GM19324 (cell line): Measurements from ENCODE around the gene SLC16A1.
"Not testable (repeated sequence)": the region's sequence is repeated elsewhere in the genome, so short reads cannot be mapped to it uniquely, and the experiment has no call there.

Experiments
- ATAC-seq: cut with Tn5 transposase; IDR thresholded peaks from one replicate; pipeline ENCODE4 v1.9.1; 2021; ENCODE audit warnings: mild to moderate bottlenecking, moderate library complexity; ENCODE audit not compliant: unreplicated experiment, low FRiP score

Gene SLC16A1

DNA sequence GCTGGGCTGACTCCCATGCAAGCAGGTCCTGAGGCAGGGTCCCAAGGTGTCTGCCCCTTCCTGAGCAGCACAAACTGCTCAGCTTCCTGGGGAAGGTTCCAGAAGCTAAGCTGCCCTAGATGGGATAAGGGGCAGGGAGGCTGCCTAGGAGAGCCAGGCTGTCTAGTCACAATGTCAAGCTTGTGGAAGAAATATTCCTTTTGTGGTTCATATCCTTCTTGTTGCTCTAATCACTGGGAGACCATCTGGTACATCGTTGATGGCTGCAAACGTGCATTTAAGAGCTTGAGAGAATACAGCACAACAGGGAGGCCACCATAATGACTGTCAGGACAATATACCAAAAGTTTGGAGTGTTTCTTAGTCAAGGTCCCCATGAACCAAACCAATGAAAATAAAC is 67.4 kb downstream of the SLC16A1 start:
- ATAC-seq: no peak

DNA sequence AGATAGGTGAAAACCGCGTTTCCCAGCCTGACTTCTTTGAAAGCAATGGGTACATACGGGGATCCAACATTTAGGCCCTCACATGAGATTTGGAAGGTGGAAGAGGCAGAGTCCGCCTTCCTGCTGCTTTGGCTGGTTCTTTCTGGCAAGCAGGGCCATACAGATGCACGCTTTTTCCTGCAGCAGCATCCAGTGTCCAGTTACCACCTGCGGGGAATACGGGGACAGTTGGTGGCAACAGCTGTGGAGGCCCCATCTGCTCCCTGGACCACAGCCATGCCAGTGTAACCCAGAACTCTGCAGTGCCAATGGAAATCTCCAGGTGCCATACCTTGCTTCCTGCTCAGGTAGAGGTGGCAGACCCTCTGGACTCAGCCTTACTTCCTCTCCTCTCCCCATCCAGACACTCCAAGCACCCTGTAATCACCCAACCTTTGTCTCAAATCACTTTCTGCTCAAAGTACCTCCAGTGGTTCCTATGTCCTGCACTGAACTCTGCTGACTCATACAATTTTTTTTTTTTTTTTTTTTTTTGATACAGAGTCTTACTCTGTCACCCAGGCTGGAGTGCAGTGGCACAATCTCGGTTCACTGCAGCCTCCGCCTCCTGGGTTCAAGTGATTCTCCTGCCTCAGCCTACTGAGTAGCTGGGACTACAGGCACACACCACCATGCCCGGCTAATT is 68.3 kb downstream of the SLC16A1 start:
- no peak for ATAC-seq

DNA sequence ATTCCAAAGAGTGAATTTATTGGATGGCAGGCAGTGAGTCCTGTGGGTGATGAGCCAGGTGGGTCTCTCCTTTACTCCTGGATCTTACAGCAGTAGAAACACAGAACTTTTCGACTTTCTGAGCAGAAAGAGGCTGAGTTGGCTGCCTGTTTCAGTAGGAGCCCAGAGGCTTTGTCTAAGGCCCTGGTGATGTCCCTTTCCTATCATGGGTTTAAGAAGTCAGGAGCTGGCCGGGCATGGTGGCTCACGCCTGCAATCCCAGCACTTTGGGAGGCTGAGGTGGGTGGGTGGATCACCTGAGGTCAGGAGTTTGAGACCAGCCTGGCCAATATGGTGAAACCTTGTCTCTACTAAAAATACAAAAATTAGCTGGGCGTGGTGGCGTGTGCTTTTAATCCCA is 71.0 kb downstream of the SLC16A1 start:
- not testable (repeated sequence) for ATAC-seq

DNA sequence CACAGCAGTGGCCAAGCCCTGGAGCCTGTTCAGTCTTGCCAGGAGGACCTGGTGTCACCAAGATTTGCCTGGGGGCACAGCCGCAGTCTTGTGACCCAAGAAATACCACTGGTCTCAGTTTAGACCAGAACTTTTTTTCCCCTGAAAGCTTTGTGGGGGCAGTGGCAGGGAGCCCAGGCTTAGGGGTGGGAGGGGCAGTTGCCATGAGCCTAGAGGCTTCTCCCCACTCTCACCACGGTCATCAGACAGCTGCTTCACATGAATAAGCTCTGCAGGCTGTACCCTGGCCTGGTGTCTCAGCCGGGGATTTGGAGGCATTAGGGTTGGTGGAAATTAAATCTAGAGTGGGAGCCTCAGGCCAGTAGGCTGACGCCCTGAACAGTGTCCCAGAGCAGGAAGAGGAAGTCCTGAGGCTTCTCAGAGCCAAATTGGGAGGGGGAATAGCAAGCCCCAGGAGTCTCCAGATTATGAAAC is 73.7 kb downstream of the SLC16A1 start:
- no peak for ATAC-seq

GRCh38 chr1:112881742-112882127 is 74.3 kb downstream of the SLC16A1 start:
- no peak for ATAC-seq

- ATAC-seq: no peak
Observed at GRCh38 chr1:112879834-112880233, 76.2 kb downstream of the SLC16A1 start.

DNA sequence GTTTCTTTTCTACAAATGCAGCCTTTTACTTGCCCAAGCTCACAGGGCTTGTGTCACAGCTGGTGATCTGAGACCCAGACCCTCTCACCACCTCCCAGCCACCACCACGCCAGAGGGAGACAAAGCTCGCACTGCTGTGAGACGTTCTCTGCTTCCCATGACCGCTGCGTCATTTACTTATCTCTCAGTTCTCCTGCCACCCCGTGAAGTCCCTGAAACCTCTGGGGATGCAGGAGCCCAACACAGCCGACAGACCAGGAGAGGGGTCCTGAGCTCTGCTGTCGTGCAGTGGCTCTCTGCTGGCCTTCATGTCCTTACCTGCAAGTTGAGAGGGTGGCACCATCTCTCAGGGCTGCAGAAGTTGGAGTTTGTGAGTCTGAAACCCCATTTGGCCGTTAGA is 77.7 kb downstream of the SLC16A1 start:
- no peak for ATAC-seq

DNA sequence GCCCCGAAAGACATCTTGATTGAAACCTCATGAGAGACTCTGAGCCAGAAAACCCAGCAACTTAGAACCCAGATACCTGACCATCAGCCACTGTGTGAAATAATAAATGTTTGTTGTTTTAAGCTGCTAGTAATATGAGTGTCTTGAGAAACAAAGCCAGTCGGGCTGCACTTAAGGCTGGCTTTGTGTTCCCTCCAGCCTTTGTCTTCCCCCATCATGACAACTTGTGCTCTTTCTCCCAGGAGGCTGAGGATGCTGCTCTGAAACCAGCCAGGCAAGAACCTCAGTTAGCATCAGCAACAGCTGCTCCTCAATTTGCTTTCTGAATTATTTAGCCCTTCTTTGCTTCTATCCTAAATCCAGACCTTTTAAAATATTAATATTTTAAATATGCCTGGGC is 78.2 kb downstream of the SLC16A1 start:
- no peak for ATAC-seq

- ATAC-seq: no peak
Observed at GRCh38 chr1:112876315-112876714, 79.7 kb downstream of the SLC16A1 start.

DNA sequence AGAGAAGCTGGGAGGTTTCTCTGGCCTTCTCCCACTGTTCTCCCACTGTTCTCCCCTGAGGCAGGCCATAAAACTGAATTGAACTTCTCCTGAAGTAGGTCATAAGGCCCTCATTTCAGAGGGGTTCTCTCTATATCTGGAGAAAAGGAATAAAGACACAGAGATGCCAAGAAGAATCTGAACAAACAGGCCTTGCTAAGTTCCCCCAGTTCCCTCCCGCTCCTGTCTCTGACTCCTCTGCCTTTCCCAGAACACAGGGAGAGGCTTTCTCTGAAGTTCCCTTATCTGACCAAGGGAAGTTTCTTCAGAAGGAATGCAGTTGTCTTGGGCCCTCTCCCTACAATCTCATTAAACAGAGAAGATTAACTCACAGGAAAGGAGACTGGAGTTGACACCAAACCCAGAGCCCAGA is 83.4 kb downstream of the SLC16A1 start:
- ATAC-seq: no peak

DNA sequence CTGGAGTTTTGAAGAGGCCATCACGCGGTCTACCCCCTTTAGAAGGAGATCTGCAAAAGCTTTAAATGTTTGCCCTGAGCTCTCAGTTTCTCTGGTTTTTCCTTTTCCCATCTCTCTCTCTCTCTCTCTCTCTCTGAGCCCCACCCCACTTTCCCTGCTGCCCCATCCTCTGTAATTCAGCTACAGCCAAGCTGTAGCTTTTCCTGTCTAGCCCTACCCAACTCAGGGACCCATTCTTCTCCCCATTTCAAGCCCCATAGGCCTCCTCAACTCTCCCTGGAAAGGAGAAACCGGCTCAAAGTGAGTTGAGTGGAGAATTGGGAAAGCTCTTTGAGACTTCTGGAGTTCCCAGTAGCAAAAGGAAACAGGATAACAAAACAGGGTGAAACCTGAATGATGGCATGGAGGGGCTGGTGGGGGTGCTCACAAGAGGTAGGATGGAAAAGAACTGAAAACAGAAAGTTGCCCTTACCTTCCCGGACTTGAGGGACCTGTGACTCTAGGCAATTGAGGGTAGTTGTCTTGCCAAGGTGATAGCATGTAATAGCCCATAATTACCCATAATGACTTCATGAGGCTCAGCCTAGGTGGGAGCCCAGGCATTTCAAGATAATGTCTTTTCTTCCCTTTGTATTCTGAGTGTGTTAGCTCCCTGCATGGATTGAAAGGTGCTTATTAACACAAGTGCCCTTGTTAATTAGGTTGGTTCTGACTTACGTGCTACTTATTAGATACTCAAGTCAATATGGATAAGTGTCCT is 84.9 kb downstream of the SLC16A1 start:
- ATAC-seq: no peak

- no peak for ATAC-seq
Observed at GRCh38 chr1:112869895-112870294, 86.1 kb downstream of the SLC16A1 start.

- ATAC-seq: no peak
Observed at GRCh38 chr1:112868191-112868590, 87.8 kb downstream of the SLC16A1 start.

DNA sequence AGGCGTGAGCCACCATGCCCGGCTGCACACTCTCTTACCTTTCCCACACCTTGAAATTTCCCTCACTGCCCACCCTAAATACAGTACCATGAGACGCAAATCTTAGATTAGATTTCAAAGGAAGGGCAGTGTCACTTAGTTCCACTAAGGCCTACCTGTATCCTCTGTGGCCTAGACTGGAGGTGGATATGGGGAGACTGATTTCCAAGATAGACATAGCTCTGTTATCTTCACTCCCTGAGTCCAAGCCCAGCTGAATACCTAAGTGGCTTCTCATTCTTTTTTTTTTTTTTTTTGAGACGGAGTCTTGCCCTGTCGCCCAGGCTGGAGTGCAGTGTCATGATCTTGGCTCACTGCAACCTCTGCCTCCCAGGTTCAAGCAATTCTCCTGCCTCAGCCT is 89.0 kb downstream of the SLC16A1 start:
- ATAC-seq: no peak

- no peak for ATAC-seq
Observed at GRCh38 chr1:112866151-112866550, 89.8 kb downstream of the SLC16A1 start.

GRCh38 chr1:112862753-112863426 is 93.1 kb downstream of the SLC16A1 start:
- no peak for ATAC-seq
